GM19468 (cell line): ENCODE measurements around the gene ME3.
"Not testable (repeated sequence)": the region's sequence is repeated elsewhere in the genome, so short reads cannot be mapped to it uniquely, and the experiment has no call there.

Experiments
- ATAC-seq: cut with Tn5 transposase; IDR thresholded peaks from one replicate; pipeline ENCODE4 v1.9.1; 2021; ENCODE audit warnings: mild to moderate bottlenecking, moderate library complexity, moderate number of reproducible peaks; ENCODE audit not compliant: unreplicated experiment; ENCODE audit errors: extremely low read depth

The ME3 gene

GRCh38 chr11:86669424-86669823 is 3.0 kb downstream of the ME3 start:
- ATAC-seq: no peak

GRCh38 chr11:86668929-86669328 is 3.5 kb downstream of the ME3 start:
- no peak for ATAC-seq

- ATAC-seq: no peak
Measured at GRCh38 chr11:86666193-86666592, 6.2 kb downstream of the ME3 start.

- no peak for ATAC-seq
Measured at GRCh38 chr11:86664930-86665329, 7.5 kb downstream of the ME3 start.

GRCh38 chr11:86663761-86664160 is 8.7 kb downstream of the ME3 start:
- no peak for ATAC-seq

GRCh38 chr11:86663291-86663690 is 9.1 kb downstream of the ME3 start:
- ATAC-seq: no peak

GRCh38 chr11:86660736-86661135 is 11.7 kb downstream of the ME3 start:
- no peak for ATAC-seq

- ATAC-seq: no peak
Measured at GRCh38 chr11:86660088-86660487, 12.3 kb downstream of the ME3 start.

- no peak for ATAC-seq
Measured at GRCh38 chr11:86658534-86658933, 13.9 kb downstream of the ME3 start.

- not testable (repeated sequence) for ATAC-seq
Measured at GRCh38 chr11:86645212-86645611, 27.2 kb downstream of the ME3 start.

- ATAC-seq: no peak
Measured at GRCh38 chr11:86644291-86644690, 28.1 kb downstream of the ME3 start.

GRCh38 chr11:86641537-86642261 is 30.7 kb downstream of the ME3 start:
- ATAC-seq: no peak

- ATAC-seq: no peak
Measured at GRCh38 chr11:86639137-86639536, 33.3 kb downstream of the ME3 start.

GRCh38 chr11:86638673-86639072 is 33.7 kb downstream of the ME3 start:
- ATAC-seq: no peak

GRCh38 chr11:86637988-86638387 is 34.4 kb downstream of the ME3 start:
- ATAC-seq: no peak

GRCh38 chr11:86636275-86636674 is 36.1 kb downstream of the ME3 start:
- ATAC-seq: no peak

GRCh38 chr11:86632499-86633269 is 39.7 kb downstream of the ME3 start:
- ATAC-seq: peak; percentile 28

GRCh38 chr11:86630229-86630981 is 42.0 kb downstream of the ME3 start:
- ATAC-seq: no peak

GRCh38 chr11:86629045-86629706 is 43.2 kb downstream of the ME3 start:
- no peak for ATAC-seq

GRCh38 chr11:86627776-86628455 is 44.5 kb downstream of the ME3 start:
- ATAC-seq: no peak
